ENCODE results near the gene SRPRB. TPM values are rescaled to one million over a fixed set of nuclear protein-coding genes. Genes with fewer than 3 reads are reported as not detected.

SRPRB gene
- total and polyA plus RNA-seq, 9 of the 15 experiments (the other 6 are each of a cell fraction or from before 2014, with no cell fraction given), result 29.5 to 66.0 (median 41.4) TPM

- no peak for TF ChIP-seq YY1 (IDR thresholded peaks at IDR 0.05; ENCODE audit: borderline replicate concordance in 1 of 3, control insufficient read depth in 1 of 3, extremely low read depth in 1 of 3, insufficient read depth in 3 of 3, insufficient read length in 1 of 3, insufficient replicate concordance in 2 of 3, low read depth in 1 of 3, low read length in 2 of 3)
- peak; percentile 74; the same call in 1 of the 2 replicates for TF ChIP-seq GATA2 (CRISPR knock-in tag; IDR thresholded peaks at IDR 0.05)
- TF ChIP-seq NKRF (IDR thresholded peaks at IDR 0.05; ENCODE audit: borderline replicate concordance), result peak; percentile 40; the same call in 1 of the 2 replicates
- TF ChIP-seq MXD1 (CRISPR knock-in tag; IDR thresholded peaks at IDR 0.05; ENCODE audit: borderline replicate concordance, poor library complexity, severe bottlenecking), result no peak
- no peak for TF ChIP-seq PRPF4 (IDR thresholded peaks at IDR 0.05; ENCODE audit: insufficient read depth, low read depth, low read length, poor library complexity, severe bottlenecking)
- TF ChIP-seq ZNF785 (CRISPR knock-in tag; IDR thresholded peaks at IDR 0.05), result no peak
- TF ChIP-seq ZBTB12 (CRISPR knock-in tag; IDR thresholded peaks at IDR 0.05), result no peak
- peak; percentile 84 for TF ChIP-seq EP300 (IDR thresholded peaks at IDR 0.05; ENCODE audit: low read length)
- no peak for TF ChIP-seq DMBX1 (CRISPR knock-in tag; IDR thresholded peaks at IDR 0.05; ENCODE audit: borderline replicate concordance)
- TF ChIP-seq SMARCA5 (IDR thresholded peaks at IDR 0.05), result 0 out of 2 replicates have a peak, but pooled peaks have one; percentile 60
- TF ChIP-seq POLR2G (IDR thresholded peaks at IDR 0.05; ENCODE audit: low read depth, low read length), result no peak
- no peak for TF ChIP-seq POU5F1 (IDR thresholded peaks at IDR 0.05; ENCODE audit: borderline replicate concordance, low read depth, low read length, partially characterized antibody)
- no peak for TF ChIP-seq CTCFL (IDR thresholded peaks at IDR 0.05; ENCODE audit: borderline replicate concordance, insufficient read depth, low read depth, low read length, poor library complexity, severe bottlenecking)
- peak; percentile 90 for TF ChIP-seq TEAD4 (IDR thresholded peaks at IDR 0.05; ENCODE audit: low read length)
- no peak for TF ChIP-seq TEAD4 (CRISPR knock-in tag; IDR thresholded peaks at IDR 0.05; ENCODE audit: borderline replicate concordance)
- TF ChIP-seq ZNF280B (CRISPR knock-in tag; IDR thresholded peaks at IDR 0.05), result no peak
- no peak for TF ChIP-seq CBFB (CRISPR knock-in tag; IDR thresholded peaks at IDR 0.05)
- no peak for TF ChIP-seq CHD4 (IDR thresholded peaks at IDR 0.05; ENCODE audit: insufficient read depth, insufficient replicate concordance, low read depth, low read length, poor library complexity, severe bottlenecking)
These were observed 45.8 kb downstream of the SRPRB start (continued) for GRCh38 chr3:133851266-133851906.
